PFSK-1 (cell line): ENCODE data around the gene PPIL4.

ENCODE experiments used
- FOXP2 ChIP-seq: optimal IDR thresholded peaks from 2 replicates; pipeline ENCODE3; 2011; ENCODE audit warnings: borderline replicate concordance, control low read depth, inconsistent platforms; ENCODE audit not compliant: insufficient read depth; ENCODE audit errors: extremely low read length, extremely low read depth
- POLR2AphosphoS5 ChIP-seq: IDR thresholded peaks from 2 replicates; pipeline ENCODE4 v1.6.1; 2012; ENCODE audit warnings: low read depth, mild to moderate bottlenecking, control low read depth, low read length, moderate library complexity

GRCh38 chr6:149567194-149567586 is 21.3 kb upstream of the PPIL4 start:
- TF ChIP-seq POLR2AphosphoS5 (no peak), FOXP2 (no peak)
